Activated naive CD4-positive, alpha-beta T cell treated with anti-CD3 and anti-CD28 coated beads, Interleukin-2, amount 50 U/mL, for 24 hours (primary cell): ENCODE data around the gene HOPX.
"Not testable (repeated sequence)": the region's sequence is repeated elsewhere in the genome, so short reads cannot be mapped to it uniquely, and the experiment has no call there.

Source experiments
- H3K27ac Mint-ChIP-seq: one replicate; pipeline ENCODE4 v1.8.0; 2021; ENCODE audit warnings: mild to moderate bottlenecking, mixed read lengths
- H3K27me3 Mint-ChIP-seq: one replicate; pipeline ENCODE4 v1.8.0; 2021; ENCODE audit warnings: mixed read lengths
- H3K36me3 Mint-ChIP-seq: one replicate; pipeline ENCODE4 v1.8.0; 2021; ENCODE audit warnings: mixed read lengths
- H3K4me1 Mint-ChIP-seq: one replicate; pipeline ENCODE4 v1.8.0; 2021; ENCODE audit warnings: mixed read lengths
- H3K4me3 Mint-ChIP-seq: one replicate; pipeline ENCODE4 v1.8.0; 2021; ENCODE audit warnings: mild to moderate bottlenecking, mixed read lengths
- H3K9me3 Mint-ChIP-seq: one replicate; pipeline ENCODE4 v1.8.0; 2021; ENCODE audit warnings: mixed read lengths

Gene HOPX, protein sequence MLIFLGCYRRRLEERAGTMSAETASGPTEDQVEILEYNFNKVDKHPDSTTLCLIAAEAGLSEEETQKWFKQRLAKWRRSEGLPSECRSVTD

DNA sequence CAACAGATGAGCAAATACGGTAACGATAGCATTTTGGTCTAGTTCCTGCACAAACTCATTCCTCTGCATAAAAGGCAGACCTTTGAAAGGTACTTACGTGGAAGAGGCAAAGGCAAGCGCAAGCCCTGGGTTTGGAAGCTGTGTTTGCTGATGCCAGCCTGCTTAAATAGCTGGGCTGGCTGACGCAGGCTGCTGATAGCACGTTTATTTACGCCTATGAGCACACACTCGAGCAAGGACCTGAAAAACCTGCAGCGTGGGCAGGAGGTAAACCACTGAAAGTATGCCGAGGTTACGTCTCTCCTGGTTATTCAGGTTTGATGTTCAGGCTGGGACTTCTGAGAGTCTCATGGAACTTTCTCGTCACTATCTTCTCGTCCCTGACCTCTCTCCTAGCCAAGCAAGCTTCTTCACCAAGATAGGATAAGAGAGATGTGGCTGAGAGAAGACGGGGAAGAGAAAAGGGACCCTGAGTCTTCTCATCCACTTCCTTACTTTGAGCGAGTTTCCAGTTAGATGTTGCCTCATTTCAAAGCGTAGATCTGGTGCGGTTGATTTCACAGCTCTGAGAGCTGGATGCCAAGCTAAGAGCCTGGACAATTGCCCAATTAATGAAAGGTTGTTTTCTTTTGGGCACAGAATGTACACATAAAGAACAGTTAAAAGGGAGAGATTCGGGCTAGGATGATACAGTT is at the start of gene HOPX:
HOPX (minus strand) TSS at position 139 of the 695 bp plus-strand sequence. CDS start 23,480 bp downstream, outside the sequence.
- Mint-ChIP-seq H3K27me3 (peaks cover 10% of the 10 kb centered on the region), H3K27ac (no peak within 1 kb of the TSS), H3K9me3 (no peaks in the 10 kb centered on the region), H3K4me3 (peak within 1 kb of the TSS; percentile 65), H3K4me1 (peaks cover 25% of the 10 kb centered on the region), H3K36me3 (no peaks in the 10 kb centered on the region)

DNA sequence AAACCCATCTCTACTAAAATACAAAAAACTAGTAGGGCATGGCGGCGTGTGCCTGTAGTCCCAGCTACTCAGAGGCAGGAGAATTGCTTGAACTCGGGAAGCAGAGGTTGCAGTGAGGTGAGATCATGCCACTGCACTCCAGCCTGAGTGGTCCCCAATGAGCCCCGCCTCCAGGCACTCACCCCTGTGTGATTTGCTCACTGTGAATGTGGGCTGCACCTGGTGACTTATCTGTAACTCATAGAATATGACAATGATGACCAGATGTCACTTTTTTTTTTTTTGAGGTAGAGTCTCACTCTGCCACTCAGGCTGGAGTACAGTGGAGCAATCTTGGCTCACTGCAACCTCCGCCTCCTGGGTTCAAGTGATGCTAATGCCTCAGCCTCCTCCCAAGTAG is 49.0 kb upstream of the HOPX start:
- H3K27ac Mint-ChIP-seq: no peak overlapping the region
- no peaks in the 10 kb centered on the region for H3K27me3 Mint-ChIP-seq

DNA sequence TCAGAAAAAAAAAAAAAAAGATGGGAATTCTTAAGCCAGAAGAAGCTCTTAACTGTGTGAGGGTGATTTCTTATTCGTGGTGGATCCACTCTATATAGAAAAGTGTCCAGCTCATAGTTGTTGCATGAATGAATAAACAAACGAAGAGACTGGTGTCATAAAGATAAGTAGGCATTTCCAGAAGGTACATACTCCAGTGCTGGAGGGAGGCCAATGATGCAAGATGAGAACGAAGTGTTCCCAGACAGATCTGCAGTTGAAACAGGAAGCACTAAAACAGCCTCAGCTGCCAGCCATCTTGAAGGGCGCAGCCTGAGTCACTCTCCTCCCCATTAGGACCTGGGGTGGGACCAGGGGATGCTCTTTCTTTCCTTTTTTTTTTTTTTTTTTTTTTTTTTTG is 47.4 kb upstream of the HOPX start:
- Mint-ChIP-seq H3K36me3 (no peaks in the 10 kb centered on the region), H3K27me3 (no peaks in the 10 kb centered on the region), H3K4me1 (peaks cover under 1% of the 10 kb centered on the region), H3K27ac (no peak overlapping the region), H3K4me3 (no peak overlapping the region), H3K9me3 (no peaks in the 10 kb centered on the region)

More for the DNA sequence above, 49.0 kb upstream of the HOPX start:
- Mint-ChIP-seq H3K4me3 (no peak overlapping the region), H3K36me3 (no peaks in the 10 kb centered on the region), H3K9me3 (no peaks in the 10 kb centered on the region), H3K4me1 (no peaks in the 10 kb centered on the region)

DNA sequence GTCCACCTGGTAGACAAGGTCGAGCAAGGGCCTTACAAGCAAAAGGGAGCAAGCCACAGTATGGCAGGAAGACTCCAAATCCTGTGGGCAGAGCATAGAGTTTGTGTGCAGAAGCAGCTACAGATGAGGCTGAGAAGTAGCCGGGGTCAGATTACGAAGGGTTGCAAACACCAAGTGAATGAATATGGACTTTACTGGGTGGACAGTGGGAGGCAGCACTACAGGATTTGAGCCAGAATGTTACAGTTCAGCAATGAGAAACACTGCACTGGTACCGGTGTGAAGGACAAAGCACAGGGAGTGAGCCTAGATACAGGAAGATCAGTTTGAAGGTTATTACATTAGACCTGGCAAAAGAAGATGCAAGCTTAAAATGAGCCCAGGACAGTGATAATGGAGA is 46.1 kb upstream of the HOPX start:
- peak overlapping the region; percentile 1 for H3K27ac Mint-ChIP-seq
- H3K36me3 Mint-ChIP-seq: no peaks in the 10 kb centered on the region
- H3K27me3 Mint-ChIP-seq: no peaks in the 10 kb centered on the region
- peaks cover 9% of the 10 kb centered on the region for H3K4me1 Mint-ChIP-seq
- no peaks in the 10 kb centered on the region for H3K9me3 Mint-ChIP-seq
- H3K4me3 Mint-ChIP-seq: no peak overlapping the region

GRCh38 chr4:56726593-56726992 is 45.5 kb upstream of the HOPX start:
- not testable (repeated sequence) for H3K27ac Mint-ChIP-seq, H3K27me3 Mint-ChIP-seq, H3K9me3 Mint-ChIP-seq, H3K4me1 Mint-ChIP-seq, H3K36me3 Mint-ChIP-seq, H3K4me3 Mint-ChIP-seq

GRCh38 chr4:56723659-56724230 is 42.6 kb upstream of the HOPX start:
- Mint-ChIP-seq H3K27me3 (no peaks in the 10 kb centered on the region), H3K4me1 (peaks cover 9% of the 10 kb centered on the region), H3K27ac (peak overlapping the region; percentile 14), H3K4me3 (no peak overlapping the region), H3K36me3 (no peaks in the 10 kb centered on the region), H3K9me3 (no peaks in the 10 kb centered on the region)

GRCh38 chr4:56723201-56723605 is 42.1 kb upstream of the HOPX start:
- peaks cover 9% of the 10 kb centered on the region for H3K4me1 Mint-ChIP-seq
- H3K27ac Mint-ChIP-seq: peak overlapping the region; percentile 14
- no peaks in the 10 kb centered on the region for H3K36me3 Mint-ChIP-seq
- H3K27me3 Mint-ChIP-seq: no peaks in the 10 kb centered on the region
- no peaks in the 10 kb centered on the region for H3K9me3 Mint-ChIP-seq
- no peak overlapping the region for H3K4me3 Mint-ChIP-seq

- H3K9me3 Mint-ChIP-seq: no peaks in the 10 kb centered on the region
- no peaks in the 10 kb centered on the region for H3K36me3 Mint-ChIP-seq
- no peak overlapping the region for H3K4me3 Mint-ChIP-seq
- no peaks in the 10 kb centered on the region for H3K27me3 Mint-ChIP-seq
- H3K4me1 Mint-ChIP-seq: no peaks in the 10 kb centered on the region
- no peak overlapping the region for H3K27ac Mint-ChIP-seq
Observed at GRCh38 chr4:56708146-56708545, 27.1 kb upstream of the HOPX start.

DNA sequence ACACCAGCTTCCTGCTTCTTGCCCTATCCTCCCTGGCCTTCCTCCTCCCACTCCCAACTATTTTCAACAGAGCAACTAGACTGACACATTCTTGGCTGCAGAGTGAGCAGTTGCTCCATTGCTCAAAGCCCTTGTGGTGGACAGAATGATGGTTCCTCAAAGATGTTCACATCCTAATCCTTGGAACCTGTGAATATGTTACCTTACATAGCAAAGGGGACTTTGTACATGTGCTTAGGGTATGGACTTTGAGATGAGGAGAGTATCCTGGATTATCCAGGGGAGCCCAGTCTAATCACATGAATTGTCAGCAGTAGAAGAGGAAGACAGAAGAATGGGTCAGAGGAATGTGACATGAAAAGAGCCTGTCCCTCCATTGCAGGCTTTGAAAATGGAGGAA is 24.9 kb upstream of the HOPX start:
- no peak overlapping the region for H3K27ac Mint-ChIP-seq
- no peaks in the 10 kb centered on the region for H3K9me3 Mint-ChIP-seq
- no peak overlapping the region for H3K4me3 Mint-ChIP-seq
- H3K27me3 Mint-ChIP-seq: no peaks in the 10 kb centered on the region
- H3K4me1 Mint-ChIP-seq: no peaks in the 10 kb centered on the region
- H3K36me3 Mint-ChIP-seq: no peaks in the 10 kb centered on the region

DNA sequence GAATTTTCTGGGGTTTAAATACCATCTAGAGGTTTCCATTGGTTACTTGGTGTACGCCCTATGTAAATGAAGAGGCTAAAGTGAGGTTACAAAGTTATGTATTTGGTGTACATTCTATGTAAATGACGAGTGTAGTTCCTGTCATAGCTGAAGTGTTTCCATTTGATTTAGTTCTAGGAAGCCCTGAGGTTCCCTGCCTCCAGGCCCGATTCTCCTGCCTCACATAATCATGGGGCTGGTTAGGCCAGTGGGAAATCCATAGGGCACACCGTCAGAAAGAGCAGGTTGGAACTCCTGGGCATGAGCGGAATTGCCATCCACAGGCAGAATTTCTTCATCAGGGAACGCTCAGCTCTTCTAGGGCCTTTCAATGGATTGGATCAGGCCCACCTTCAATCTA is 24.2 kb upstream of the HOPX start:
- no peak overlapping the region for H3K4me3 Mint-ChIP-seq
- H3K9me3 Mint-ChIP-seq: no peaks in the 10 kb centered on the region
- H3K27me3 Mint-ChIP-seq: no peaks in the 10 kb centered on the region
- H3K4me1 Mint-ChIP-seq: no peaks in the 10 kb centered on the region
- H3K27ac Mint-ChIP-seq: no peak overlapping the region
- no peaks in the 10 kb centered on the region for H3K36me3 Mint-ChIP-seq

- no peaks in the 10 kb centered on the region for H3K9me3 Mint-ChIP-seq
- no peaks in the 10 kb centered on the region for H3K36me3 Mint-ChIP-seq
- H3K27me3 Mint-ChIP-seq: no peaks in the 10 kb centered on the region
- no peak overlapping the region for H3K4me3 Mint-ChIP-seq
- peaks cover 8% of the 10 kb centered on the region for H3K4me1 Mint-ChIP-seq
- H3K27ac Mint-ChIP-seq: no peak overlapping the region
Observed at GRCh38 chr4:56704089-56704871, 23.2 kb upstream of the HOPX start.

DNA sequence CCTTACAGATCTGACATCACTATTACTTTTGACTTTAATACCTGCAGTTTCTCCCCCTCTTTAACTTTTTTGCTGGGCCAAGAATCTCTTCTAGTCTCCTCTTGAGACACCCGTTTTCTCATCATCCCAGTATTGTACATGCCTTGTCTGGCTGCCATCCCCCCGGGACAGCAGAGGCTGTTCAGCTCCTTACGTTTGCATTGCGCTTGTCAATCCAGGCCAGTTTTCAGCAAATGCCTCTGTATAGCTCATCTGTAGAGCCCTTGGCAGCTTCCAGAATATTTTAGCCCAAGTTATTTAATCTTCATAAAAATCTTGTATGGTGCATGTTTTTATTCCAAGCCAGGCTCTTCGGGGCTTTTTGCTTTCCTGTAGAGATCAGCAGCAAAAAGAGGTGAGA is 22.3 kb upstream of the HOPX start:
- H3K4me3 Mint-ChIP-seq: no peak overlapping the region
- H3K4me1 Mint-ChIP-seq: peaks cover 8% of the 10 kb centered on the region
- H3K27me3 Mint-ChIP-seq: no peaks in the 10 kb centered on the region
- no peaks in the 10 kb centered on the region for H3K36me3 Mint-ChIP-seq
- no peak overlapping the region for H3K27ac Mint-ChIP-seq
- H3K9me3 Mint-ChIP-seq: no peaks in the 10 kb centered on the region

GRCh38 chr4:56701644-56702043 is 20.5 kb upstream of the HOPX start:
- Mint-ChIP-seq H3K4me3 (no peak overlapping the region), H3K27ac (no peak overlapping the region), H3K27me3 (no peaks in the 10 kb centered on the region), H3K36me3 (no peaks in the 10 kb centered on the region), H3K4me1 (peaks cover 17% of the 10 kb centered on the region), H3K9me3 (no peaks in the 10 kb centered on the region)

GRCh38 chr4:56701161-56701480 is 20.0 kb upstream of the HOPX start:
- no peak overlapping the region for H3K4me3 Mint-ChIP-seq
- no peaks in the 10 kb centered on the region for H3K9me3 Mint-ChIP-seq
- no peaks in the 10 kb centered on the region for H3K27me3 Mint-ChIP-seq
- H3K36me3 Mint-ChIP-seq: no peaks in the 10 kb centered on the region
- H3K4me1 Mint-ChIP-seq: peaks cover 17% of the 10 kb centered on the region
- H3K27ac Mint-ChIP-seq: no peak overlapping the region

DNA sequence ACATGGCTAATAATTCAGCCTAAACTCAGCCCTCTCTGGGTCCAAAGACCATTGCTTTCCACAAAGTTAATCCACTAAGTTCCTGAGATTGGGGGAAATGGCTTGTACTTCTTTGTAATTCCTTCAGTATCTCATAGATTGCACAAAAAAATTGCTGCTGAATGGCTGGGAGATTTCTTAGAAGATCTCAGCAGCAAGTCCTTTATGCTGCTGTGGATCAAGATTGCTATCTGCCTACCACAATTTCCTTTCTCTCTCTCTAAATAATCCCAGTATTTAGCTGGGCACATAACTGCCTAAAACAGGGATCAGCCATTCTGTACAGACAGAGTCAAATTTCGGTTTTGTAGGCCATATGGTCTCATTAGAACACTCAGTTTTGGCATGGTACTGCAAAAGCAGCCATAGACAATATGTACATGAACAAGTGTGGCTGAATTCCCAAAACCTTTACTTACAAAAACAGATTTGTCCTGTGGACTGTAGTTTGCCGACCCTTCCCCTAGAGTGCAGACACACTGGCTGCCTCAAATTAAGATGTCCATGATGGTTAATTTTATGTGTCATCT is 18.5 kb upstream of the HOPX start:
- Mint-ChIP-seq H3K36me3 (no peaks in the 10 kb centered on the region), H3K4me1 (peaks cover 17% of the 10 kb centered on the region), H3K4me3 (no peak overlapping the region), H3K27ac (no peak overlapping the region), H3K9me3 (no peaks in the 10 kb centered on the region), H3K27me3 (no peaks in the 10 kb centered on the region)

GRCh38 chr4:56698329-56698728 is 17.2 kb upstream of the HOPX start:
- H3K27me3 Mint-ChIP-seq: no peaks in the 10 kb centered on the region
- H3K4me3 Mint-ChIP-seq: no peak overlapping the region
- peak overlapping the region; percentile 3 for H3K27ac Mint-ChIP-seq
- H3K36me3 Mint-ChIP-seq: no peaks in the 10 kb centered on the region
- peaks cover 17% of the 10 kb centered on the region for H3K4me1 Mint-ChIP-seq
- H3K9me3 Mint-ChIP-seq: no peaks in the 10 kb centered on the region
